DMS53 treated with DMSO at 0.1 percent for 48 hours (cell line): ENCODE results near the gene RAPGEF3.

Experiments
- DNase-seq: peaks from one replicate; lab custom pipeline; 2025; ENCODE audit not compliant: unreplicated experiment; lab: John Stamatoyannopoulos, UW

RAPGEF3 gene

GRCh38 chr12:47725893-47726292 lies 32.8 kb downstream of the RAPGEF3 start:
- DNase-seq: no peak

GRCh38 chr12:47725091-47725772 lies 33.4 kb downstream of the RAPGEF3 start, which contains the start of gene ENDOU:
TSS of gene ENDOU (minus strand) at chr12:47725490. CDS start at chr12:47725413, 77 bp downstream.
- DNase-seq: no peak

- no peak for DNase-seq
Observed at GRCh38 chr12:47722941-47723631, 35.6 kb downstream of the RAPGEF3 start.

GRCh38 chr12:47722136-47722834 lies 36.4 kb downstream of the RAPGEF3 start:
- no peak for DNase-seq

- no peak for DNase-seq
Observed at GRCh38 chr12:47721431-47721973, 37.2 kb downstream of the RAPGEF3 start.

- DNase-seq: no peak
Observed at GRCh38 chr12:47718531-47718930, 40.1 kb downstream of the RAPGEF3 start.

- DNase-seq: peak; percentile 98
Observed at GRCh38 chr12:47717443-47718193, 41.1 kb downstream of the RAPGEF3 start.

- DNase-seq: no peak
Observed at GRCh38 chr12:47717046-47717442, 41.6 kb downstream of the RAPGEF3 start.

GRCh38 chr12:47715877-47716548 lies 42.7 kb downstream of the RAPGEF3 start:
- no peak for DNase-seq

- DNase-seq: peak; percentile 93
Observed at GRCh38 chr12:47715393-47715876, 43.2 kb downstream of the RAPGEF3 start.

GRCh38 chr12:47714826-47715386 lies 43.8 kb downstream of the RAPGEF3 start:
- DNase-seq: no peak

GRCh38 chr12:47712171-47712570 lies 46.5 kb downstream of the RAPGEF3 start:
- no peak for DNase-seq

GRCh38 chr12:47711448-47711847 lies 47.2 kb downstream of the RAPGEF3 start:
- DNase-seq: no peak

GRCh38 chr12:47710278-47710677 lies 48.4 kb downstream of the RAPGEF3 start:
- DNase-seq: no peak

GRCh38 chr12:47709671-47710070 lies 49.0 kb downstream of the RAPGEF3 start:
- DNase-seq: no peak

- no peak for DNase-seq
Observed at GRCh38 chr12:47709237-47709636, 49.4 kb downstream of the RAPGEF3 start.

GRCh38 chr12:47707905-47708543 lies 50.7 kb downstream of the RAPGEF3 start:
- DNase-seq: no peak

GRCh38 chr12:47707355-47707754 lies 51.3 kb downstream of the RAPGEF3 start:
- no peak for DNase-seq
